SK-N-SH treated with all-trans-retinoic acid at 6 μM for 48 hours (cell line): ENCODE measurements around the gene WDR88.
"Not testable (repeated sequence)": the region's sequence is repeated elsewhere in the genome, so short reads cannot be mapped to it uniquely, and the experiment has no call there.

Experiments
- ATAC-seq: fragments of 200-7000 bp; cut with Tn5 transposase; 3 replicates; pipeline ENCODE4 v1.9.1; 2020; ENCODE audit warnings: mild to moderate bottlenecking, moderate library complexity
- ARNTL ChIP-seq: fragments of 450-650 bp; formaldehyde crosslinking; IDR thresholded peaks from 2 replicates; pipeline ENCODE4 v1.5.0; 2020; ENCODE audit warnings: low read depth, mild to moderate bottlenecking, moderate library complexity, borderline replicate concordance
- CSDC2 ChIP-seq: fragments of 250-450 bp; sonication (Bioruptor Pico); IDR thresholded peaks from 2 replicates; pipeline ENCODE4 v1.5.0; 2020; ENCODE audit warnings: mild to moderate bottlenecking, moderate library complexity
- ESRRG ChIP-seq: fragments of 250-450 bp; sonication (Bioruptor Pico); IDR thresholded peaks from 2 replicates; pipeline ENCODE4 v1.6.1; 2021; ENCODE audit warnings: mild to moderate bottlenecking
- GLIS3 ChIP-seq: fragments of 250-450 bp; sonication (Bioruptor Pico); IDR thresholded peaks from 2 replicates; pipeline ENCODE4 v1.5.0; 2020; ENCODE audit warnings: mild to moderate bottlenecking, moderate library complexity
- ISL1 ChIP-seq: fragments of 250-450 bp; sonication (Bioruptor Pico); IDR thresholded peaks from 2 replicates; pipeline ENCODE4 v2.1.2; 2022; ENCODE audit warnings: mild to moderate bottlenecking, moderate library complexity
- OSR1 ChIP-seq: fragments of 250-450 bp; sonication (Bioruptor Pico); IDR thresholded peaks from 2 replicates; pipeline ENCODE4 v1.8.0; 2022; ENCODE audit warnings: moderate library complexity, mild to moderate bottlenecking, inconsistent platforms
- POU6F1 ChIP-seq: fragments of 250-450 bp; sonication (Bioruptor Pico); IDR thresholded peaks from 2 replicates; pipeline ENCODE4 v1.8.0; 2021; ENCODE audit warnings: low read depth, mild to moderate bottlenecking, moderate library complexity, borderline replicate concordance
- PPARA ChIP-seq: fragments of 250-450 bp; sonication (Bioruptor Pico); IDR thresholded peaks from 2 replicates; pipeline ENCODE4 v1.5.0; 2020; ENCODE audit warnings: mild to moderate bottlenecking, borderline replicate concordance
- RARB ChIP-seq: fragments of 250-450 bp; sonication (Bioruptor Pico); IDR thresholded peaks from 2 replicates; pipeline ENCODE4 v1.8.0; 2021; ENCODE audit warnings: mild to moderate bottlenecking, moderate library complexity
- SNAI2 ChIP-seq: fragments of 250-450 bp; sonication (Bioruptor Pico); IDR thresholded peaks from 2 replicates; pipeline ENCODE4 v1.5.0; 2020; ENCODE audit warnings: mild to moderate bottlenecking, moderate library complexity
- TCF4 ChIP-seq: fragments of 250-450 bp; sonication (Bioruptor Pico); IDR thresholded peaks from 2 replicates; pipeline ENCODE4 v1.8.0; 2021; ENCODE audit warnings: mild to moderate bottlenecking, moderate library complexity, borderline replicate concordance
- TOX ChIP-seq: fragments of 250-450 bp; sonication (Bioruptor Pico); IDR thresholded peaks from 2 replicates; pipeline ENCODE4 v1.8.0; 2021; ENCODE audit warnings: mild to moderate bottlenecking, moderate library complexity, borderline replicate concordance
- ZC3H10 ChIP-seq: fragments of 250-450 bp; sonication (Bioruptor Pico); IDR thresholded peaks from 2 replicates; pipeline ENCODE4 v1.5.1; 2021; ENCODE audit warnings: mild to moderate bottlenecking, moderate library complexity
- ZFP3 ChIP-seq: fragments of 250-450 bp; sonication (Bioruptor Pico); IDR thresholded peaks from 2 replicates; pipeline ENCODE4 v1.5.0; 2020; ENCODE audit warnings: mild to moderate bottlenecking, moderate library complexity
- ZFP30 ChIP-seq: fragments of 450-650 bp; formaldehyde crosslinking; IDR thresholded peaks from 2 replicates; pipeline ENCODE4 v1.5.0; 2022; ENCODE audit warnings: mild to moderate bottlenecking, moderate library complexity
- ZNF565 ChIP-seq: fragments of 450-650 bp; formaldehyde crosslinking; conservative IDR thresholded peaks from 2 replicates; pipeline ENCODE4 v1.5.0; 2020; ENCODE audit warnings: low read depth, mild to moderate bottlenecking, moderate library complexity
- ZNF70 ChIP-seq: fragments of 450-650 bp; formaldehyde crosslinking; IDR thresholded peaks from 2 replicates; pipeline ENCODE4 v1.5.0; 2020; ENCODE audit warnings: mild to moderate bottlenecking, moderate library complexity
- ZNF8 ChIP-seq: fragments of 450-650 bp; formaldehyde crosslinking; IDR thresholded peaks from 2 replicates; pipeline ENCODE4 v1.5.0; 2020; ENCODE audit warnings: mild to moderate bottlenecking, moderate library complexity
- TF ChIP-seq, protein P1 (sequence below): fragments of 250-450 bp; sonication (Bioruptor Pico); IDR thresholded peaks from 2 replicates; pipeline ENCODE4 v1.5.1; 2021; ENCODE audit warnings: mild to moderate bottlenecking, moderate library complexity
- TF ChIP-seq, protein P2 (sequence below): fragments of 250-450 bp; sonication (Bioruptor Pico); IDR thresholded peaks from 2 replicates; pipeline ENCODE4 v1.5.1; 2020; ENCODE audit warnings: low read depth, mild to moderate bottlenecking, moderate library complexity

Gene WDR88

DNA sequence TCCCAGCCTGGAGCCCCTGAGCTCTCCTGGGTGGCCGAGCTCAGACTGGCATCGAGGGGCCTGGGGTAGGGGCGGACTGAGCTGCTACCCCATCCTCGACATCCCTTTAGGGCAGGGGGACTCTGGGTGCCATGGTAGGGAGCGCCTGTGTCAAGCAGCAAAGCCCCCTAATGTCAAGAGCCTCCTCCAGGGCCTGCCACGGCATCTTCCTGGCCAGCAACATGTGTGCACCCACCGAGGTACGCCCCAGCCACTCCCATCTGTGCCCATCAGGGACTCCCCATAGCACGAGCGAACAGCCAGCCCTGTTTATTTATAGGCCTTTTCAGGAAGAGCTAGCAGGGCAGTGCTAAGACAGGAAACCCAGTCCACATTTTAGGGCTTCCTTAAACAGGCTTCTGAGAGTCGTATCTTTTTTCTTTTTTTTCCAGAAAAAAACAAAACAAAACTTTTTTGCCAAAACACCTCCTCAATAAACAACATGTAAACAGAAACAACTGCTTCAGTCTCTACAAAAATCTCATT is 76.5 kb downstream of the WDR88 start (continued):
- TF ChIP-seq ZC3H10 (CRISPR knock-in tag) = no peak
- TF ChIP-seq ARNTL (CRISPR knock-in tag) = no peak
- no peak for TF ChIP-seq ZNF8 (CRISPR knock-in tag)
- TF ChIP-seq ZNF565 = no peak
- TF ChIP-seq POU6F1 (CRISPR knock-in tag) = no peak

- no peak for ATAC-seq
- no peak for TF ChIP-seq CSDC2
- TF ChIP-seq RARB (CRISPR knock-in tag) = no peak
- no peak for TF ChIP-seq ESRRG
- no peak for TF ChIP-seq ZFP3
- TF ChIP-seq TOX (CRISPR knock-in tag) = no peak
- no peak for TF ChIP-seq ARNTL (CRISPR knock-in tag)
- TF ChIP-seq POU6F1 (CRISPR knock-in tag) = no peak
- no peak for TF ChIP-seq SNAI2 (CRISPR knock-in tag)
- no peak for TF ChIP-seq ZNF70
- no peak for TF ChIP-seq ZFP30 (CRISPR knock-in tag)
- no peak for TF ChIP-seq ISL1 (CRISPR knock-in tag)
These were observed 77.3 kb downstream of the WDR88 start for GRCh38 chr19:33208904-33209849.

GRCh38 chr19:33209850-33210230 is 77.9 kb downstream of the WDR88 start:
- ATAC-seq = not testable (repeated sequence)

DNA sequence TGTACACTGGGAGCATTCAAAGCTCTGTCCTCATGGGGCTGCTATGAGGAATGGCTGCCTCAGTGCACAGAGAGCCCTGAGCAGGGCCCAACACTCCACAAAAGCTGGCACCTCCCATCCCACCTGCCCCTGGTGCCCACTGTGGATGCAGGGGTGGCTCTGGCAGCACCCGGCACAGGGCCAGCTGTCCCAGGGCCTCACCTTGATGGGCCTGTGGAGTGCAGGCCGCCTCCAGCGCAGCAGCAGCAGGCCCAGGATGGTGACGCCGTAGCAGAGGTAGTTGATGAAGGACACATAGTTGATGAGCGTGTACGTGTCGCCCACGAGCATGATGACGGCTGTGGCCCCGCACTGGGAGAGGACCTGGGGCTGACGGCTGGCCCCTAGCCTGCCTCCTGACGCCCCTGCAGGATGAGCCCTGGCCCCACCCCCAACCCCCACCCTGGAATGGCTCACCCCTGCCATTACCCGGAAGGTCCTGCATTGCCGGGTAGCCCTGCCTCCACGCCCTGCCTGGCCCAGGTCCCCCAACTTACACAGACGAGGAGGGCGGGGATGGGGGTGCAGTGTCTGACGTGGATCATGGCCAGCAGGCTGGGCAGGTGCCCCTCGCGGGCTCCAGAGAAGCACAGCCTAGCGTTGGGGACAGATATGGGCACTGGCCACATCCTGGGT is 78.5 kb downstream of the WDR88 start:
- no peak for ATAC-seq
- no peak for TF ChIP-seq GLIS3 (CRISPR knock-in tag)
- no peak for TF ChIP-seq TCF4
- no peak for TF ChIP-seq OSR1
- no peak for TF ChIP-seq ISL1 (CRISPR knock-in tag)
- no peak for TF ChIP-seq PPARA (CRISPR knock-in tag)
- TF ChIP-seq SNAI2 (CRISPR knock-in tag) = no peak
- TF ChIP-seq ZNF565 = no peak
- TF ChIP-seq POU6F1 (CRISPR knock-in tag) = no peak
- no peak for TF ChIP-seq ZFP3

GRCh38 chr19:33211794-33212435 is 80.0 kb downstream of the WDR88 start:
- no peak for TF ChIP-seq ZNF565
- TF ChIP-seq, protein P1, sequence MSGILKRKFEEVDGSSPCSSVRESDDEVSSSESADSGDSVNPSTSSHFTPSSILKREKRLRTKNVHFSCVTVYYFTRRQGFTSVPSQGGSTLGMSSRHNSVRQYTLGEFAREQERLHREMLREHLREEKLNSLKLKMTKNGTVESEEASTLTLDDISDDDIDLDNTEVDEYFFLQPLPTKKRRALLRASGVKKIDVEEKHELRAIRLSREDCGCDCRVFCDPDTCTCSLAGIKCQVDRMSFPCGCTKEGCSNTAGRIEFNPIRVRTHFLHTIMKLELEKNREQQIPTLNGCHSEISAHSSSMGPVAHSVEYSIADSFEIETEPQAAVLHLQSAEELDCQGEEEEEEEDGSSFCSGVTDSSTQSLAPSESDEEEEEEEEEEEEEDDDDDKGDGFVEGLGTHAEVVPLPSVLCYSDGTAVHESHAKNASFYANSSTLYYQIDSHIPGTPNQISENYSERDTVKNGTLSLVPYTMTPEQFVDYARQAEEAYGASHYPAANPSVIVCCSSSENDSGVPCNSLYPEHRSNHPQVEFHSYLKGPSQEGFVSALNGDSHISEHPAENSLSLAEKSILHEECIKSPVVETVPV = no peak
- TF ChIP-seq ISL1 (CRISPR knock-in tag) = no peak
- no peak for TF ChIP-seq ARNTL (CRISPR knock-in tag)
- TF ChIP-seq ZFP3 = no peak
- TF ChIP-seq, protein P2, sequence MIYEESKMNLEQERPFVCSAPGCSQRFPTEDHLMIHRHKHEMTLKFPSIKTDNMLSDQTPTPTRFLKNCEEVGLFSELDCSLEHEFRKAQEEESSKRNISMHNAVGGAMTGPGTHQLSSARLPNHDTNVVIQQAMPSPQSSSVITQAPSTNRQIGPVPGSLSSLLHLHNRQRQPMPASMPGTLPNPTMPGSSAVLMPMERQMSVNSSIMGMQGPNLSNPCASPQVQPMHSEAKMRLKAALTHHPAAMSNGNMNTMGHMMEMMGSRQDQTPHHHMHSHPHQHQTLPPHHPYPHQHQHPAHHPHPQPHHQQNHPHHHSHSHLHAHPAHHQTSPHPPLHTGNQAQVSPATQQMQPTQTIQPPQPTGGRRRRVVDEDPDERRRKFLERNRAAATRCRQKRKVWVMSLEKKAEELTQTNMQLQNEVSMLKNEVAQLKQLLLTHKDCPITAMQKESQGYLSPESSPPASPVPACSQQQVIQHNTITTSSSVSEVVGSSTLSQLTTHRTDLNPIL (CRISPR knock-in tag) = no peak
- no peak for ATAC-seq
